HepG2 (cell line): ENCODE data around the gene PTPRF. TPM values are rescaled to one million over a fixed set of nuclear protein-coding genes. Genes with fewer than 3 reads are reported as not detected.

ENCODE experiments used
- HMG20A ChIP-seq: IDR thresholded peaks from 2 replicates; pipeline ENCODE4 v1.6.1; 2016; ENCODE audit warnings: borderline replicate concordance
- HNF4G ChIP-seq, 2 experiments: sonication (generic) in 1 of 2; formaldehyde crosslinking in 1 of 2; IDR thresholded peaks; 2 replicates each; pipeline versions ENCODE4 v1.4.0 to v1.6.1; 2011 to 2020; ENCODE audit warnings: borderline replicate concordance in 2 of 2, low read depth in 2 of 2, mild to moderate bottlenecking in 2 of 2, low read length in 1 of 2, missing genetic modification reagents in 1 of 2, moderate library complexity in 1 of 2
- HNRNPUL1 ChIP-seq: fragments of 200-400 bp; formaldehyde crosslinking; IDR thresholded peaks from 2 replicates; pipeline ENCODE4 v1.6.1; 2017; ENCODE audit warnings: low read depth, mild to moderate bottlenecking, low read length, moderate library complexity
- JARID2 ChIP-seq: sonication (generic); formaldehyde crosslinking; IDR thresholded peaks from 2 replicates; pipeline ENCODE4 v1.8.1; 2023; ENCODE audit warnings: missing genetic modification reagents, inconsistent platforms; ENCODE audit not compliant: insufficient replicate concordance
- MAFK ChIP-seq, 2 experiments: IDR thresholded peaks in 1 of 2; conservative IDR thresholded peaks in 1 of 2; 2 replicates each; pipeline ENCODE4 v1.6.1; 2011; ENCODE audit warnings: improper control_type of control experiment in 2 of 2, low read length in 2 of 2
- MED8 ChIP-seq: sonication (generic); formaldehyde crosslinking; IDR thresholded peaks from 2 replicates; pipeline ENCODE4 v1.8.1; 2023; ENCODE audit warnings: mild to moderate bottlenecking, missing genetic modification reagents; ENCODE audit not compliant: insufficient replicate concordance
- MEIS1 ChIP-seq: sonication (generic); formaldehyde crosslinking; IDR thresholded peaks from 2 replicates; pipeline ENCODE4 v1.9.0; 2021; ENCODE audit warnings: mild to moderate bottlenecking, missing genetic modification reagents, moderate library complexity, borderline replicate concordance
- POLR2A ChIP-seq, 2 experiments: IDR thresholded peaks; 2 replicates each; pipeline ENCODE4 v1.6.1; 2011; ENCODE audit warnings: low read depth in 2 of 2, low read length in 2 of 2, mild to moderate bottlenecking in 1 of 2, moderate library complexity in 1 of 2; ENCODE audit not compliant: insufficient read depth in 1 of 2
- TBX3 ChIP-seq: fragments of 450-650 bp; IDR thresholded peaks from 2 replicates; pipeline ENCODE4 v1.6.1; 2017; ENCODE audit warnings: antibody characterized with exemption, mild to moderate bottlenecking, inconsistent platforms, borderline replicate concordance
- ZMYM2 ChIP-seq: sonication (generic); formaldehyde crosslinking; IDR thresholded peaks from 2 replicates; pipeline ENCODE4 v1.8.0; 2022; ENCODE audit warnings: mild to moderate bottlenecking, missing genetic modification reagents
- ZNF230 ChIP-seq: sonication (generic); formaldehyde crosslinking; IDR thresholded peaks from 2 replicates; pipeline ENCODE4 v1.4.0; 2020; ENCODE audit warnings: mild to moderate bottlenecking, missing genetic modification reagents
- ZNF550 ChIP-seq: sonication (generic); formaldehyde crosslinking; IDR thresholded peaks from 2 replicates; pipeline ENCODE4 v1.4.0; 2020; ENCODE audit warnings: mild to moderate bottlenecking, missing genetic modification reagents, borderline replicate concordance
- ZNF709 ChIP-seq: sonication (generic); formaldehyde crosslinking; IDR thresholded peaks from 2 replicates; pipeline ENCODE4 v1.5.0; 2020; ENCODE audit warnings: mild to moderate bottlenecking, missing genetic modification reagents
- ZZZ3 ChIP-seq: sonication (generic); formaldehyde crosslinking; IDR thresholded peaks from 2 replicates; pipeline ENCODE4 v1.4.0; 2020; ENCODE audit warnings: missing genetic modification reagents, mild to moderate bottlenecking, borderline replicate concordance
- polyA plus RNA-seq, 8 experiments: library from polyadenylated mRNA; depleted of rRNA in 3 of 8; stranded (reverse) in 7 of 8; unstranded in 1 of 8; fragments of >200 nt; fragmentation: Illumina TruSeq in 4 of 8; extraction: Trizol in 4 of 8; gene quantifications; 2 replicates each; pipeline versions ENCODE4 v1.2.1 to v1.2.3, GENCODE V29; 2011 to 2016; ENCODE audit warnings: low read depth in 4 of 8, missing spikeins in 1 of 8, mixed read lengths in 1 of 8; ENCODE audit not compliant: insufficient read depth in 1 of 8
- total RNA-seq, 5 experiments: library from RNA; depleted of rRNA; stranded (reverse); fragments of >200 nt; fragmentation: Illumina TruSeq; extraction: Trizol; gene quantifications; 2 replicates each; pipeline ENCODE4 v1.2.3, GENCODE V29; 2016; ENCODE audit warnings: low read depth in 1 of 5
- TF ChIP-seq, protein P1 (sequence below), 2 experiments: sonication (generic) in 1 of 2; formaldehyde crosslinking in 1 of 2; IDR thresholded peaks; 2 replicates each; pipeline versions ENCODE4 v1.6.1 to v1.9.0; 2014 to 2022; ENCODE audit warnings: antibody characterized with exemption in 1 of 2, borderline replicate concordance in 1 of 2, inconsistent platforms in 1 of 2, low read depth in 1 of 2, missing genetic modification reagents in 1 of 2
- TF ChIP-seq, protein P2 (sequence below): sonication (generic); formaldehyde crosslinking; conservative IDR thresholded peaks from 2 replicates; pipeline ENCODE4 v1.8.0; 2022; ENCODE audit warnings: low read depth, missing genetic modification reagents
- TF ChIP-seq, protein P3 (sequence below): sonication (generic); formaldehyde crosslinking; conservative IDR thresholded peaks from 2 replicates; pipeline ENCODE4 v1.8.0; 2022; ENCODE audit warnings: missing genetic modification reagents

The PTPRF gene
- total and polyA plus RNA-seq, 2 of the 13 experiments (the other 11 are each of a cell fraction or from before 2014, with no cell fraction given): 55.9 to 167 TPM

DNA sequence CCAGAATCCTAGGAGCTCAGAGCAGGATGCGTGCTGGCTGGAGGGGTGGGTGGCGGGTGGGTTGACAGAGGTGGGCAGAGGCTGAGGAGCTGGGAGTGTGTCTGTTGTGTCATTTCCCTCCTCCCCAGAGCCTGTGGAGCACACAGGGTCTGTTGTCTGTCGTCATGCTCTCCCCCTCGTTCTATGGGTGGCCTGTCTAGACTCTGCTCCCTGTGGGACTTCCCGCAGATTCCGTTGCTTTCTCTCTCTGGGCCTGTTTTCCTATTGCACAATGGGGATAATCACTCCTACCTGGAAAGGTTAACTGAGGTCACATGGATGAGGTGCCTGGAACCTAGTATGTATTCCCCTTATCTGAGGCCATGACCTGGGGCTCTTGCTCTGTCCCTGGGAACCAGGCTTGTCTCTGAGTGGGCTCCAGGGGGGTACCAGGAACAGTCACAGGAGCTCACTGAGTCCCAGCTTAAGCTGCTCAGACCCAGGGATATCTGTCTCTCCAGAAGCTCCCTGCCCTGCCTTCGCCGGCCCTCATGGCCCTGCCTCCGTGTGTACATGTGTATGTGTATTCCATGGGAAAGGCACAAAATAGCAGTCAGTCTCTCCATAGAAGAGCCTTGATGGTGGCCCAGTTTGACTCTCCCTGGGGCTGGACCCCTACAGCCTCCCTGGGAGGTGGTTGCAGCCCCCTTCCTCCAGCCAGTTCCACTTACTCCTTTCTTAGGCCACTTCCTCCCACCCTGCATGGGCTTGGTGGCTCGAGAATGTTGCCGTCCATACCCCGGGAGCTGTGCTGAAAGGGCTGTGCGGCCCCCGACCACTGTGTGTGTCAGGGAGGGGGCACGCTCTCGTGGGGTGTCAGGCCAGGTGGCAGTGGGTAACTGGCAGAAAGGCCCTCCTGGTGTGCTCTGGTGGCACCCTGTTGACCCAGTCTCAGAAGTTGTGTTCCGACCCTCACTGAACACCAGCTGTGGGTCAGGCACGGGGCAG lies 17.9 kb downstream of the PTPRF start (continued):
- TF ChIP-seq, protein P1, sequence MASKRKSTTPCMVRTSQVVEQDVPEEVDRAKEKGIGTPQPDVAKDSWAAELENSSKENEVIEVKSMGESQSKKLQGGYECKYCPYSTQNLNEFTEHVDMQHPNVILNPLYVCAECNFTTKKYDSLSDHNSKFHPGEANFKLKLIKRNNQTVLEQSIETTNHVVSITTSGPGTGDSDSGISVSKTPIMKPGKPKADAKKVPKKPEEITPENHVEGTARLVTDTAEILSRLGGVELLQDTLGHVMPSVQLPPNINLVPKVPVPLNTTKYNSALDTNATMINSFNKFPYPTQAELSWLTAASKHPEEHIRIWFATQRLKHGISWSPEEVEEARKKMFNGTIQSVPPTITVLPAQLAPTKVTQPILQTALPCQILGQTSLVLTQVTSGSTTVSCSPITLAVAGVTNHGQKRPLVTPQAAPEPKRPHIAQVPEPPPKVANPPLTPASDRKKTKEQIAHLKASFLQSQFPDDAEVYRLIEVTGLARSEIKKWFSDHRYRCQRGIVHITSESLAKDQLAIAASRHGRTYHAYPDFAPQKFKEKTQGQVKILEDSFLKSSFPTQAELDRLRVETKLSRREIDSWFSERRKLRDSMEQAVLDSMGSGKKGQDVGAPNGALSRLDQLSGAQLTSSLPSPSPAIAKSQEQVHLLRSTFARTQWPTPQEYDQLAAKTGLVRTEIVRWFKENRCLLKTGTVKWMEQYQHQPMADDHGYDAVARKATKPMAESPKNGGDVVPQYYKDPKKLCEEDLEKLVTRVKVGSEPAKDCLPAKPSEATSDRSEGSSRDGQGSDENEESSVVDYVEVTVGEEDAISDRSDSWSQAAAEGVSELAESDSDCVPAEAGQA (IDR thresholded peaks at IDR 0.05; ENCODE audit: low read depth): peak; percentile 76; the same call in 1 of the 2 replicates
- TF ChIP-seq, protein P1 (CRISPR knock-in tag; IDR thresholded peaks at IDR 0.05; ENCODE audit: borderline replicate concordance): no peak
- TF ChIP-seq HNRNPUL1 (no peak), JARID2 (CRISPR knock-in tag) (peak; percentile 43), TBX3 (peak; percentile 63; the same call in 1 of the 2 replicates), ZZZ3 (CRISPR knock-in tag) (no peak), ZNF550 (CRISPR knock-in tag) (0 out of 2 replicates have a peak, but pooled peaks have one; percentile 64), MEIS1 (CRISPR knock-in tag) (peak; percentile 60; the same call in 1 of the 2 replicates), HMG20A (CRISPR knock-in tag) (peak; percentile 92), MED8 (peak; percentile 92), MAFK (conservative IDR thresholded peaks at IDR 0.05 in 1 of 2, IDR thresholded peaks at IDR 0.05 in 1 of 2; ENCODE audit: low read length in 2 of 2) (no peak), POLR2A (IDR thresholded peaks at IDR 0.05; ENCODE audit: insufficient read depth in 1 of 2, low read depth in 2 of 2, low read length in 2 of 2) (peak in 1 of 2 experiments; percentile 36; a peak in 1 of 4 replicates), ZNF709 (CRISPR knock-in tag) (peak; percentile 78; the same call in 1 of the 2 replicates), HNF4G (IDR thresholded peaks at IDR 0.05; ENCODE audit: borderline replicate concordance, low read depth, low read length) (peak; percentile 91), HNF4G (CRISPR knock-in tag; IDR thresholded peaks at IDR 0.05; ENCODE audit: borderline replicate concordance, low read depth) (peak; percentile 91; the same call in 1 of the 2 replicates), ZNF230 (CRISPR knock-in tag) (peak; percentile 60), ZMYM2 (CRISPR knock-in tag) (0 out of 2 replicates have a peak, but pooled peaks have one; percentile 32)
- TF ChIP-seq, protein P2, sequence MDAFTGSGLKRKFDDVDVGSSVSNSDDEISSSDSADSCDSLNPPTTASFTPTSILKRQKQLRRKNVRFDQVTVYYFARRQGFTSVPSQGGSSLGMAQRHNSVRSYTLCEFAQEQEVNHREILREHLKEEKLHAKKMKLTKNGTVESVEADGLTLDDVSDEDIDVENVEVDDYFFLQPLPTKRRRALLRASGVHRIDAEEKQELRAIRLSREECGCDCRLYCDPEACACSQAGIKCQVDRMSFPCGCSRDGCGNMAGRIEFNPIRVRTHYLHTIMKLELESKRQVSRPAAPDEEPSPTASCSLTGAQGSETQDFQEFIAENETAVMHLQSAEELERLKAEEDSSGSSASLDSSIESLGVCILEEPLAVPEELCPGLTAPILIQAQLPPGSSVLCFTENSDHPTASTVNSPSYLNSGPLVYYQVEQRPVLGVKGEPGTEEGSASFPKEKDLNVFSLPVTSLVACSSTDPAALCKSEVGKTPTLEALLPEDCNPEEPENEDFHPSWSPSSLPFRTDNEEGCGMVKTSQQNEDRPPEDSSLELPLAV (CRISPR knock-in tag): no peak
- TF ChIP-seq, protein P3, sequence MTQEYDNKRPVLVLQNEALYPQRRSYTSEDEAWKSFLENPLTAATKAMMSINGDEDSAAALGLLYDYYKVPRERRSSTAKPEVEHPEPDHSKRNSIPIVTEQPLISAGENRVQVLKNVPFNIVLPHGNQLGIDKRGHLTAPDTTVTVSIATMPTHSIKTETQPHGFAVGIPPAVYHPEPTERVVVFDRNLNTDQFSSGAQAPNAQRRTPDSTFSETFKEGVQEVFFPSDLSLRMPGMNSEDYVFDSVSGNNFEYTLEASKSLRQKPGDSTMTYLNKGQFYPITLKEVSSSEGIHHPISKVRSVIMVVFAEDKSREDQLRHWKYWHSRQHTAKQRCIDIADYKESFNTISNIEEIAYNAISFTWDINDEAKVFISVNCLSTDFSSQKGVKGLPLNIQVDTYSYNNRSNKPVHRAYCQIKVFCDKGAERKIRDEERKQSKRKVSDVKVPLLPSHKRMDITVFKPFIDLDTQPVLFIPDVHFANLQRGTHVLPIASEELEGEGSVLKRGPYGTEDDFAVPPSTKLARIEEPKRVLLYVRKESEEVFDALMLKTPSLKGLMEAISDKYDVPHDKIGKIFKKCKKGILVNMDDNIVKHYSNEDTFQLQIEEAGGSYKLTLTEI (CRISPR knock-in tag): no peak
